Activated CD8-positive, alpha-beta T cell treated with anti-CD3 and anti-CD28 coated beads for 36 hours (primary cell): Measurements from ENCODE around the gene RDH5. TPM values are rescaled to one million over a fixed set of nuclear protein-coding genes. Genes with fewer than 3 reads are reported as not detected.

Experiments
- ATAC-seq: fragments of 200-7000 bp; cut with Tn5 transposase; one replicate; pipeline ENCODE4 v1.10.0; 2021; ENCODE audit warnings: mild to moderate bottlenecking, moderate library complexity
- CTCF ChIA-PET: fragments of 350-600 bp; sonication (Branson Sonifier 250); formaldehyde crosslinking; loops from one replicate; lab custom pipeline; 2021; ENCODE audit warnings: antibody characterized with exemption; lab: Charles Lee
- POLR2A ChIA-PET: fragments of 350-600 bp; sonication (Branson Sonifier 250); formaldehyde crosslinking; loops from one replicate; lab custom pipeline; 2021; ENCODE audit warnings: antibody characterized with exemption; lab: Charles Lee
- DNase-seq: peaks from one replicate; pipeline ENCODE4 v3.0.0-alpha.2; 2020
- H3K27ac Mint-ChIP-seq: one replicate; pipeline ENCODE4 v1.8.0; 2021; ENCODE audit warnings: mild to moderate bottlenecking, mixed read lengths
- H3K27me3 Mint-ChIP-seq: one replicate; pipeline ENCODE4 v1.8.0; 2021; ENCODE audit warnings: mixed read lengths
- H3K36me3 Mint-ChIP-seq: one replicate; pipeline ENCODE4 v1.8.0; 2021; ENCODE audit warnings: low read depth, mixed read lengths
- H3K4me1 Mint-ChIP-seq: one replicate; pipeline ENCODE4 v1.8.0; 2021; ENCODE audit warnings: low read depth, mixed read lengths
- H3K4me3 Mint-ChIP-seq: one replicate; pipeline ENCODE4 v1.8.0; 2021; ENCODE audit warnings: mild to moderate bottlenecking, moderate library complexity, mixed read lengths
- H3K9me3 Mint-ChIP-seq: one replicate; pipeline ENCODE4 v1.8.0; 2021; ENCODE audit warnings: mixed read lengths
- intact Hi-C: fragments of 100-400 bp; cut with micrococcal nuclease; formaldehyde crosslinking; loops from one replicate; pipeline ENCODE4 v1.10.0; 2022
- total RNA-seq, 2 experiments: library from RNA; stranded (reverse); gene quantifications; one replicate each; pipeline ENCODE4 v1.2.3, GENCODE V29; 2021
- TF ChIP-seq, protein P1 (sequence below): fragments of 200-600 bp; IDR thresholded peaks from one replicate; pipeline ENCODE4 v1.8.0; 2022; ENCODE audit warnings: antibody characterized with exemption, mild to moderate bottlenecking

RDH5 gene
- total RNA-seq, 2 experiments from 2014 or later: 5.3 to 6.8 TPM

DNA sequence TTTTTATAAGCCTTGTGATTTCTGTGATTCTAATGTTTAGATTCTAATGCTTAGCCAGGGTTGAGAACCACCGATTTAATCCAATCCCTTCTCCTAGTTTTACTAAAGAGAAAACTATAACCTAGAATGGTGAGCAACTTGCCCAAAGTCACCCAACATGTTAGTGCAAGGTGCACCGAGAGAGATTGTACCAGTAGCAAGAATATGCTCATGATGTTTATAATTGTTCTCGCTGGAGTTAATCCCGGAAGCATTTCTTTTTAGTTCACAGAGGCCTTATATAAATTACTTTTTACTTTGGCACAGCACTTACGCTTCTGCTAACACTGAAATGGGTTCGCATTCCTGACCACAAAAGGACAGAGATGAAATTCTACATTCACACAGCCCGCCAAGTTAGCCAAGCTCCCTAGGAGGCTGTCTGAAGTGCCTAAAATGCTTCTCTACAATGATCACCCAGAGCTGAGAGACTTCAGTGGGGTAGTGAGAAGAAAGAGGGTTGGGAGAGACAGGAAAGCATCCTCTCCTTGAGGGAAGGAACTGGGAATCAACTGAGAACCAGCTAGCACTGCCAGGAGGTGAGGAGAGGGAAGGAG lies 4.9 kb upstream of the RDH5 start:
- DNase-seq (no peak), ATAC-seq (no peak)
- TF ChIP-seq, protein P1, sequence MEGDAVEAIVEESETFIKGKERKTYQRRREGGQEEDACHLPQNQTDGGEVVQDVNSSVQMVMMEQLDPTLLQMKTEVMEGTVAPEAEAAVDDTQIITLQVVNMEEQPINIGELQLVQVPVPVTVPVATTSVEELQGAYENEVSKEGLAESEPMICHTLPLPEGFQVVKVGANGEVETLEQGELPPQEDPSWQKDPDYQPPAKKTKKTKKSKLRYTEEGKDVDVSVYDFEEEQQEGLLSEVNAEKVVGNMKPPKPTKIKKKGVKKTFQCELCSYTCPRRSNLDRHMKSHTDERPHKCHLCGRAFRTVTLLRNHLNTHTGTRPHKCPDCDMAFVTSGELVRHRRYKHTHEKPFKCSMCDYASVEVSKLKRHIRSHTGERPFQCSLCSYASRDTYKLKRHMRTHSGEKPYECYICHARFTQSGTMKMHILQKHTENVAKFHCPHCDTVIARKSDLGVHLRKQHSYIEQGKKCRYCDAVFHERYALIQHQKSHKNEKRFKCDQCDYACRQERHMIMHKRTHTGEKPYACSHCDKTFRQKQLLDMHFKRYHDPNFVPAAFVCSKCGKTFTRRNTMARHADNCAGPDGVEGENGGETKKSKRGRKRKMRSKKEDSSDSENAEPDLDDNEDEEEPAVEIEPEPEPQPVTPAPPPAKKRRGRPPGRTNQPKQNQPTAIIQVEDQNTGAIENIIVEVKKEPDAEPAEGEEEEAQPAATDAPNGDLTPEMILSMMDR: no peak
- POLR2A ChIA-PET: interaction anchor here (1.2 to 7.2 kb wide), 5 partner anchors 8 to 331 kb away, joined by 3 to 44 read pairs (median 4); partner anchors contain the start of genes CD63 and ITGA7
- intact Hi-C loops: no loop called here
- peak overlapping the region; percentile 94 for H3K4me3 Mint-ChIP-seq
- peaks cover 24% of the 10 kb centered on the region for H3K4me1 Mint-ChIP-seq
- peak overlapping the region; percentile 92 for H3K27ac Mint-ChIP-seq
- CTCF ChIA-PET: interaction anchor here (0.8 to 4.3 kb wide), 7 partner anchors 9 to 282 kb away, joined by 3 to 44 read pairs (median 10); partner anchors contain the start of genes CD63 and SUOX
- H3K27me3 Mint-ChIP-seq: peaks cover 3% of the 10 kb centered on the region
- peaks cover 5% of the 10 kb centered on the region for H3K36me3 Mint-ChIP-seq
- no peaks in the 10 kb centered on the region for H3K9me3 Mint-ChIP-seq

DNA sequence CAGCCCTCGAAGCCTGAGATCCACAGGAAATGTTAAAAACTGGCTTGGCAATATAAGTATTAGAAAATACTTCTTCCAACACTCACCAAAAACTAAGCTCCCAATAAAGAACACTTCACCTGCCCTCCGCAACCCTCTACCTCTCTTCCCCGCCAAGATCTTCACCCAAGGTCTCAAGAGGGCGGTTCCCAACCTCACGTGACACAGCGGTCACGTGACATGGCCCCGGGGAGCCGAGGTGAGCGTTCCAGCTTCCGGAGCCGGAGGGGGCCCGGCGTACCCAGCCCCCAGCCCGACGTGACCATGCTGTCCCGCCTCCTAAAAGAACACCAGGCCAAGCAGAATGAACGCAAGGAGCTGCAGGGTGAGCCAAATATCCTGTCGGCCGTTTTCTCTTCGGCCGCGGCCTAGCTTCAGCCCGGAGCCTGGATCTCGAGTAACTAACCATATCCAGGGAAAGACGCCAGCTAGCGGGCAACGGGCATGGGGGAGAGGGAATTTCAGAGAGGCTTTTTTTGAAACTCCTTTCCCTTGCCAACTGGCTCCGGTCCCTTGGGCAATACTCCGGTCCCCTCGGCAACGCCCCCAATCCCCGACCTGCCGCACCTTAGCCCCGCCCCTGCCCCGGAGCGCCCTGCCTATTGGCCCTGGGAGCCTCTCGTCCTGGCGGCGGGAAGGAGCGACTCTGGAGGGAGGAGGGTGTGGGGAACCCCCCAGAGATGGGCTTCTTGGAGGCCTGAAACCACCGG lies 4.2 kb upstream of the RDH5 start, which contains the start of gene BLOC1S1:
Gene BLOC1S1 (plus strand): TSS at position 214 of the 749 bp plus-strand sequence. CDS start 6 bp downstream, at position 220.
- intact Hi-C loops: no loop called here
- Mint-ChIP-seq H3K9me3 (no peaks in the 10 kb centered on the region), H3K36me3 (peaks cover 5% of the 10 kb centered on the region), H3K4me1 (peaks cover 24% of the 10 kb centered on the region), H3K4me3 (peak within 1 kb of the TSS; percentile 94), H3K27ac (peak within 1 kb of the TSS; percentile 92), H3K27me3 (peaks cover 3% of the 10 kb centered on the region)
- TF ChIP-seq, protein P1: no peak
- POLR2A ChIA-PET: interaction anchor here (1.2 to 7.2 kb wide), 6 partner anchors 9 to 330 kb away, joined by 3 to 44 read pairs (median 4); partner anchors contain the start of genes CD63 and ITGA7
- peak; percentile 97 for DNase-seq
- peak; percentile 97 for ATAC-seq
- CTCF ChIA-PET: interaction anchor here (0.8 to 4.3 kb wide), 8 partner anchors 9 to 281 kb away, joined by 3 to 44 read pairs (median 10); partner anchors contain the start of genes CD63 and SUOX

DNA sequence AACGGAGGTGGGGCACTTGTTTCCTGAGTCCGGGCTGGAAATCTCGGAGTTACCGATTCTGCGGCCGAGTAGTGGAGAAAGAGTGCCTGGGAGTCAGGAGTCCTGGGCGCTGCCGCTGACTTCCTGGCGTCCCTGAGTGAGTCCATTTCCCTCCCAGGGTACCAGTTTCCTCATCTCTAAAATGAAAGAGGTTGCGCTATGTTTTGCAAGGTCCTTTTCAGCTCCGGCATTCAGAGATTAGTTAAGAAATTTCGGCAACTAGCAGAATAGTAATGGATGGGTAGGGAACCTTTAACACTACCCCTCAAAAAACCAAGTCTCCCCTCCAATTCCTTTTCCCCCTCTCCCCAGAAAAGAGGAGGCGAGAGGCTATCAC lies 3.6 kb upstream of the RDH5 start:
- no peak for ATAC-seq
- H3K36me3 Mint-ChIP-seq: peaks cover 5% of the 10 kb centered on the region

DNA sequence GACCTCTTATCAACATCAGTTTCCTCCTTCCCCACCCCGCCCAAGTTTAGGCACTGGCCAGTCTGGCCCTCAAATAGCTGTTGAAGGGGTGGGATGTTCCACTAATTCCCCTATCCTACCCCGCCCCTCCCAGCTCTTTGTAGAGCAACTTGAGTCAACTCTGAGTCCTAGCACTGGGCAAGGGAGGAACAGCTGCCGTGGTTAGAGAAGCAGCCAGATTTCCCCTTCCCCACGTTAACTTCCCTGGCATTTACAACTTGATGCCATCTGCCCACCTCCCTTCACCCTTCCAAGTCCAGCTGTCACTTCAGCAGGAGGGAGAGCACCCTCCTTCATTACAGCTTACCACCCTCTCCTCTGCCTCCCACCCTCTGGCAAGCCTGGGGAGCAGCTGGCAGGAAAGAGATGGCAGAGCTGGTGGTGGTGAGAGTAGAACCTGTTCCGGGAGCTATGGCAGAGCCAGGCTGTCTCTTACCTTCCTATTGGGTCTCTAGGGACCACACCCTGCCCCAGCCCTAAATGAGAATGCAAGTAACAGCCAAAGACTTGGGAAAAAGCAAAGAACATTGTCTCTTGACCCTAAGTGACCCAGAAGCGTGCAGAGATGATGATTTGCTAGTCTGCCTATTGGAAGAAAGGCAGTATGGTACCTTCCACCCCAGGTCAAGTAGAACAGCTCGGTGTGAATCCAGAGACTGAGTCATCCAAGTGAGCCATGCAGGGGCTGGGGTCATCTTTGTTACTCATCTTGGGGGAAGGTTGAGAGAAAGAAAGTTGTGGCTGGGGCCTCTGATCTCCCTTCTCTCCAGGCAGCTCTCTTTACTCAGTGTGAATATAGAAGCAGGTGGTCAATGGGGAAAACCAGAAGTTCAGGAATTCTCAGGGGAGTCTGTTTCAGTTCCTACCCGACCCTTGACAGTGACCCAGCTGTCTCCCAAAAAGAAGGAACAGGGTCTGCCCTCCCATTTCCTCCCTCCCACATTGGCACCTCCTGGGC lies 2.9 kb upstream of the RDH5 start:
- ChIA-PET CTCF (interaction anchor here (0.8 to 4.3 kb wide), 8 partner anchors 11 to 79 kb away, joined by 3 to 44 read pairs (median 6); partner anchors contain the start of gene CD63), POLR2A (interaction anchor here (0.9 to 7.2 kb wide), 7 partner anchors 11 to 99 kb away, joined by 3 to 44 read pairs (median 3); partner anchors contain the start of genes CD63 and GDF11)
- DNase-seq (peak; percentile 55), ATAC-seq (peak; percentile 37)
- peak overlapping the region; percentile 94 for H3K4me3 Mint-ChIP-seq
- H3K27ac Mint-ChIP-seq: peak overlapping the region; percentile 92
- H3K27me3 Mint-ChIP-seq: peaks cover 3% of the 10 kb centered on the region
- peaks cover 5% of the 10 kb centered on the region for H3K36me3 Mint-ChIP-seq
- peaks cover 24% of the 10 kb centered on the region for H3K4me1 Mint-ChIP-seq
- intact Hi-C loops: no loop called here
- H3K9me3 Mint-ChIP-seq: no peaks in the 10 kb centered on the region
- TF ChIP-seq, protein P1: no peak

More for the DNA sequence above, 3.6 kb upstream of the RDH5 start:
- Mint-ChIP-seq H3K9me3 (no peaks in the 10 kb centered on the region), H3K27me3 (peaks cover 3% of the 10 kb centered on the region), H3K27ac (peak overlapping the region; percentile 92), H3K4me1 (peaks cover 24% of the 10 kb centered on the region), H3K4me3 (peak overlapping the region; percentile 94)
- intact Hi-C loops: no loop called here
- CTCF ChIA-PET: interaction anchor here (1.0 to 4.3 kb wide), 9 partner anchors 8 to 70 kb away, joined by 3 to 44 read pairs (median 9); partner anchors contain the start of gene CD63
- DNase-seq: no peak
- TF ChIP-seq, protein P1: no peak
- POLR2A ChIA-PET: interaction anchor here (0.9 to 7.2 kb wide), 8 partner anchors 10 to 330 kb away, joined by 3 to 44 read pairs (median 4); partner anchors contain the start of genes CD63 and ITGA7
